Testis (tissue), 3 donors: Measurements from ENCODE around the gene PDLIM7. TPM values are rescaled to one million over a fixed set of nuclear protein-coding genes. Genes with fewer than 3 reads are reported as not detected.

Experiments used
- DNase-seq: peaks from one replicate; pipeline ENCODE4 v3.0.0-alpha.2; 2019
- H3K27ac ChIP-seq, 2 donors: fragments of 200-600 bp; sonication (generic); one replicate each; pipeline ENCODE4 v1.5.1; 2019
- H3K27me3 ChIP-seq: fragments of 200-600 bp; sonication (generic); one replicate; pipeline ENCODE4 v1.5.1; 2019
- H3K36me3 ChIP-seq: fragments of 200-600 bp; sonication (generic); one replicate; pipeline ENCODE4 v1.5.1; 2017; ENCODE audit warnings: low read depth; ENCODE audit errors: missing control alignments
- H3K4me1 ChIP-seq: fragments of 200-600 bp; sonication (generic); one replicate; pipeline ENCODE4 v1.5.1; 2019
- H3K4me3 ChIP-seq, 2 donors: fragments of 200-600 bp; sonication (generic); one replicate each; pipeline ENCODE4 v1.5.1; 2017 to 2019
- H3K9me3 ChIP-seq: fragments of 200-600 bp; sonication (generic); one replicate; pipeline ENCODE4 v1.5.1; 2017
- POLR2A ChIP-seq: fragments of 450-650 bp; IDR thresholded peaks from one replicate; pipeline ENCODE4 v1.6.1; 2017; ENCODE audit warnings: antibody characterized with exemption, mild to moderate bottlenecking, moderate library complexity
- WGBS, 2 donors: methylation state at CpG; one replicate each; pipeline ENCODE4 v1.1.5; 2018; 5-methylcytosine and 5-hydroxymethylcytosine counted together
- intact Hi-C: fragments of 100-400 bp; cut with DNase I; formaldehyde crosslinking; loops from one replicate; pipeline ENCODE4 v1.15.1; 2023; ENCODE audit warnings: low total_unique reads
- polyA plus RNA-seq: library from polyadenylated mRNA; stranded (reverse); fragments of 350-450 nt; fragmentation: Illumina TruSeq; extraction: RNeasy Lipid Tissue Mini Kit (QIAGEN cat#74804); gene quantifications from one replicate; pipeline ENCODE4 v1.2.3, GENCODE V29; 2014; ENCODE audit warnings: low read depth, low replicate concordance; ENCODE audit not compliant: insufficient read depth
- total RNA-seq, 2 donors: library from RNA; depleted of rRNA; stranded (reverse); fragments of >200 nt; gene quantifications; one replicate each; pipeline ENCODE4 v1.2.3, GENCODE V29; 2016
- TF ChIP-seq, protein P1 (sequence below), 3 experiments: fragments of 450-650 bp in 2 of 3; fragments of 200-600 bp in 1 of 3; sonication (generic) in 1 of 3; IDR thresholded peaks; one replicate each; pipeline ENCODE4 v1.5.1; 2016 to 2019; ENCODE audit warnings: antibody characterized with exemption in 3 of 3, mild to moderate bottlenecking in 2 of 3, moderate library complexity in 1 of 3

The PDLIM7 gene
- total and polyA plus RNA-seq, 3 donors from 2014 or later, result 72.2 to 118 (median 90.5) TPM

DNA sequence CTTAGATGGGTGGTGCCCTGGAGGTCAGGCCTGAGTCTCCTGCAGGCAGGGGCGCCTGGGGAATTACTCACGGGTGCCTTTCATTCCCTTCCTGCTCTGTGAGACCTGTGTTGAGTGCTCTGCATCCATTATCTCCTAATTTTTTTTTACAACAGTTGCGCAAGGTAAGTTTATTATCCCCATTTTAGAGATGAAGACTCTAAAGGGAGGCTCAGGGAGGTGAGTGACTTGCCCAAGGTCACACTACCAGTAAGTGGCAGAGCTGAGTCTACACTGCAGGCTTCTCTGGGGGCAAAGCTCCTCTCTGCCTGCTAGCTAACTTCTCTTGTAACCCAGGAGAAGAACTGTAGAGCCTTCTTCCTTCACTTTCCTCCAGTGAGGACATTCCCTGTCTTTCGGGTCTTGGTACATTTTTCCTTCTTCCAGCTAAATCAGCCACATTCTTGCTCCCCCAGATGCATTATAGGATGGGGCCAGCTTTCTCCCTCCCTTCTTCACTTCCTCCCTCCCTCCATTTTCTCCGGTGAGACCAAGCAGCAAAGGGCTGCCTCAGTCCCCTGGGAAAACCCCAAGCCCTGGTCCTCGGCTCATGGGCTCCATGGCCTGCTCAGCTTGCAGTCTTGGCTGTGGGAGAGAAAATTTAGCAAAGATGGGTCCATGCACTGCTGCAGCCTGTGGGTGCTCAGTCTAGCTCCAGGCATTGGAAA lies 49.0 kb downstream of the PDLIM7 start:
- H3K36me3 ChIP-seq, result no peaks in the 10 kb centered on the region
- DNase-seq, result no peak
- no peaks in the 10 kb centered on the region for H3K27me3 ChIP-seq
- 77% methylated on average over 6 of the region's 6 CpGs for WGBS, 2 donors
- H3K9me3 ChIP-seq, result no peaks in the 10 kb centered on the region
- no peak overlapping the region for H3K27ac ChIP-seq
- H3K4me3 ChIP-seq, result no peak overlapping the region
- intact Hi-C loops, result no loop called here
- peaks cover 17% of the 10 kb centered on the region for H3K4me1 ChIP-seq
- TF ChIP-seq, protein P1, sequence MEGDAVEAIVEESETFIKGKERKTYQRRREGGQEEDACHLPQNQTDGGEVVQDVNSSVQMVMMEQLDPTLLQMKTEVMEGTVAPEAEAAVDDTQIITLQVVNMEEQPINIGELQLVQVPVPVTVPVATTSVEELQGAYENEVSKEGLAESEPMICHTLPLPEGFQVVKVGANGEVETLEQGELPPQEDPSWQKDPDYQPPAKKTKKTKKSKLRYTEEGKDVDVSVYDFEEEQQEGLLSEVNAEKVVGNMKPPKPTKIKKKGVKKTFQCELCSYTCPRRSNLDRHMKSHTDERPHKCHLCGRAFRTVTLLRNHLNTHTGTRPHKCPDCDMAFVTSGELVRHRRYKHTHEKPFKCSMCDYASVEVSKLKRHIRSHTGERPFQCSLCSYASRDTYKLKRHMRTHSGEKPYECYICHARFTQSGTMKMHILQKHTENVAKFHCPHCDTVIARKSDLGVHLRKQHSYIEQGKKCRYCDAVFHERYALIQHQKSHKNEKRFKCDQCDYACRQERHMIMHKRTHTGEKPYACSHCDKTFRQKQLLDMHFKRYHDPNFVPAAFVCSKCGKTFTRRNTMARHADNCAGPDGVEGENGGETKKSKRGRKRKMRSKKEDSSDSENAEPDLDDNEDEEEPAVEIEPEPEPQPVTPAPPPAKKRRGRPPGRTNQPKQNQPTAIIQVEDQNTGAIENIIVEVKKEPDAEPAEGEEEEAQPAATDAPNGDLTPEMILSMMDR (IDR thresholded peaks at IDR 0.05), result no peak
- TF ChIP-seq POLR2A, result no peak

DNA sequence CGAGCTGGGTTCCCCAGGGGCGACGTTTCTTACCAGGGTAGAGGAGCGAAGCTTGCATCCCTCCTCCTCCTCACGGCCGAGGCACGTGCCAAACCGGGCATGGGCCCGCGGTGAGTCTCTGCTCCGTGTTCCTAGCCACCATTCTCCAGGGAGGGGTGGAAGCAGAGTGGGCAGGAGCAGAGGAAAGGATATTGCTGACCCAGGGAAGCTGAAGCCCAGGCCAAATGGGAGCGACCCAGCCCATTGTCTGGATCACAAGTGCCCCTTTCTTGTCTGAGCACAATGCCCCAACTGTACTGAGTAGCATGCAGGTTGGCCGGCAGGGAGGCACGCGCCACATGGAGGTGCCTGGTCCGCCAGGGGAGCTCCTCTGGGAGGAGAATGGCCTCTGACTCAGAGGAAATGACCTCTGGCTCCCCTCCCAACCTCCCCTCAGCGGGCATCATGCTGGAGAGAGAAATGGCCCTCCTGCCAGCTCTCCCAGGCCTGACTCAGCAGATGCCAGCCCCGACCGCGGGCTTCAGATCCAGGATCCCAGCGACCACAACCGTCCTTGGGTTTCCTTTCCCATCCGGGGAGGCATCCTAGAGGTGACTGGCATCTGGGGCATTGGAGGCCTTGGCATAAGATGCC lies 49.7 kb downstream of the PDLIM7 start:
- H3K36me3 ChIP-seq, result no peaks in the 10 kb centered on the region
- no peak overlapping the region for H3K27ac ChIP-seq
- 0 to 14% methylated on average over 5 to 23 of the region's 23 CpGs for WGBS, 2 donors
- no peaks in the 10 kb centered on the region for H3K9me3 ChIP-seq
- TF ChIP-seq POLR2A, result no peak
- TF ChIP-seq, protein P1 (IDR thresholded peaks at IDR 0.05), result no peak
- peak overlapping the region in 1 of 2 donors; percentile 65 for H3K4me3 ChIP-seq
- H3K4me1 ChIP-seq, result peaks cover 16% of the 10 kb centered on the region
- DNase-seq, result peak; percentile 68
- intact Hi-C loops, result no loop called here
- H3K27me3 ChIP-seq, result no peaks in the 10 kb centered on the region

DNA sequence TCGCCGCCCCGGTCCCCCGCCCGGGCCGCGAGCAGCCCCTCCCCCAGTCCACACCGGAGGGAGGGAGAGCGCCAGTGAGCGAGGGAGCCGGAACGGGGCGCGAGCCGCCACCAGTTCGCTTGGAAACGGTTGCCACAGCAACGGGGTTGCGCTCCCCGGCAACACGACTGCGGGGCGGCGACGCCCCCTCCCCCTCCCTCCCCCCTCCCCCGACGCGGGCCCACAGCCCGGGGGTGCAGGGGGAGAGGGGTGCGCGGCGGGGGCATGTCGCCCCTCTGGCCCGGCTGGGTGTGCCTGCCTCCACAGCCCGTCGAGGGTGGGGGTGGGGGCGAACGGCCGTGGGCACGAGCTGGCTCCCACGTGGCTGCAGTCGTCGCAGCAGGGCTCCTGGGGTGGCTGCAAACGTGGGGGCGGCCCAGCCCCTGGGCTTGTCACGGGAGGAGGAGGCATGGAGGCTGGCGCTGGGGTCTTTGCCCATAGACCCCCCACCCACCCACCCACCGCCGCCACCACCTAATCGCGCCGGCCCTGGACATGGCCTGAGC lies 50.3 kb downstream of the PDLIM7 start:
- Histone ChIP-seq H3K27ac (no peak overlapping the region), H3K4me3 (peak overlapping the region; percentile 59 to 65), H3K27me3 (no peaks in the 10 kb centered on the region), H3K9me3 (no peaks in the 10 kb centered on the region), H3K4me1 (peaks cover 16% of the 10 kb centered on the region), H3K36me3 (no peaks in the 10 kb centered on the region)
- intact Hi-C loops, result no loop called here
- TF ChIP-seq POLR2A, result no peak
- TF ChIP-seq, protein P1 (IDR thresholded peaks at IDR 0.05), result no peak
- WGBS, 2 donors, result 1% methylated on average over 30 of the region's 52 CpGs; no CpG with 5 or more reads in 1 of the 2 donors
- peak; percentile 71 for DNase-seq

DNA sequence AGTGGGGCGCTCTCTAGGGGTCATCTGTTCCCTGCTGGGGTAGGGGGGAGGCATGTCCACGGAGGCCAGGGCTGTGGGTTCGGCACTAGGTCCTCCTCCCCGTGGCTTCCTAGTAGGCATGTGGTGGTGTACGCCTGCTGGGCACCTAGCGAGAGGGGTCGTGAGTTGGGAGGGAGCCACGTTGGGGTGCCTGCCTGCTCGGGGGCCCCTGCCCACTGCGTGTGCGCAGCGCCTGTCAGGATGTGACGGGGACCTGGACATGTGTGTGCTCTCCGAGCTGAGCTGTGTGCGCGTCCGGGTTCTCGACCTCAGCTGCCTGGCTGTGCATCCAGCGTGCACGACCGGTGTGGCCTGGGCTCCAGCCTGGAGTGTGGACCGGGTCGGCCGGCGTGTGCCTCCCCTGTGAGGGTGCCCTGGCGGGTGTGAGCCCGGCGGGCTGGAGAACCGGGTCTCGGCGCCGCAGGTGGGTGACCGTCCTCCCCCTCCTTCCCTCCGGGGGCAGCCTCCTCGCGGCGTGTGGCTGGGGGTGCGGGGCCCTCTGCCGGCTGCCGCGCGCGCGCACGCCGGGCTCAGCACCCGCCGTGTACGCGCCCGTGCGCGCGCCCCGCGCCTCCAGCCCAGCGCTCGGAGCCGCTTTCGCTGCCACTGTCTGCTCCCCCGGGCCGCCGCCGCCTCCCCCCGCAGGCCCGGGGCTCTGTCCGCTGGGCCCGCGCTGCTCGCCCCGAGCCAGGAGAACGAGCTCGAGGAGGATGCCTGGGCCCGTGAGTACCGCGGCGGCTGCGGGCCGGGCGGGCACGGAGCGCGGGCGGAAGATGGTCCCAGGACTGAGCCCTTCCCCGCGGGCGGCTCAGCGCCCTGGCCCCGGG lies 51.0 kb downstream of the PDLIM7 start, which contains the start of gene PRR7:
Gene PRR7, plus strand, starts transcription at position 615 of the 866 bp plus-strand sequence. CDS start 8,254 bp downstream, outside the sequence.
- intact Hi-C loops, result no loop called here
- 0 to 1% methylated on average over 3 to 76 of the region's 89 CpGs for WGBS, 2 donors
- no peaks in the 10 kb centered on the region for H3K27me3 ChIP-seq
- TF ChIP-seq POLR2A, result no peak
- TF ChIP-seq, protein P1 (IDR thresholded peaks at IDR 0.05), result no peak
- no peak within 1 kb of the TSS for H3K27ac ChIP-seq
- peaks cover 16% of the 10 kb centered on the region for H3K4me1 ChIP-seq
- peak within 1 kb of the TSS; percentile 59 to 65 for H3K4me3 ChIP-seq
- H3K9me3 ChIP-seq, result no peaks in the 10 kb centered on the region
- H3K36me3 ChIP-seq, result no peaks in the 10 kb centered on the region
- DNase-seq, result peak; percentile 79
